ENCODE results near the gene LDLRAD3. TPM values are rescaled to one million over a fixed set of nuclear protein-coding genes. Genes with fewer than 3 reads are reported as not detected.

The LDLRAD3 gene
- total RNA-seq, 1 donor from 2014 or later: 7.7 TPM

DNA sequence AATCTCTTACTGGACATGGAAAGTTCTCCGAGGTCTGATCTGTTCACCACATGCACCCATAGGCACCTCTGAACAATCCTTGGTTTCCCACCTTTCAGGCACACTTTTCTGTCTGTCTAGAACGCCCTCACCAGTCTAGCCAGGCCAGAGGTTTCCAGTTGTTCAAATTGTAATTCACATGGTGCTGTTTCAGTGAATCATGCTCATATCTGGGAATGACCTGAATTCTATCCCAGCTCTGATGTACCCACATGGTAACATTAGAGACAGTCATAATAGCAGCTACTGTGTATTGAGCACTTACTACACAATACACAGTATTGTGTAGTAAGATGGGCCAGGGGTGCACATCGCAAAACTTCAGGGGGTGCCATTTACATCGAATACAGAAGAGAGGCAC is 207.1 kb downstream of the LDLRAD3 start:
- Histone ChIP-seq H3K9me3 (no peaks in the 10 kb centered on the region), H3K36me3 (no peaks in the 10 kb centered on the region), H3K27ac (no peak overlapping the region), H3K4me1 (peaks cover 22% of the 10 kb centered on the region), H3K27me3 (ENCODE audit: low read depth) (no peaks in the 10 kb centered on the region), H3K4me3 (no peak overlapping the region)
- intact Hi-C loops (cut with DNase I): no loop called here
- no peak for DNase-seq
- TF ChIP-seq CTCF (IDR thresholded peaks at IDR 0.05): no peak
- no peak for ATAC-seq

GRCh38 chr11:36151933-36152580 is 208.2 kb downstream of the LDLRAD3 start:
- Histone ChIP-seq H3K27me3 (ENCODE audit: low read depth) (no peaks in the 10 kb centered on the region), H3K36me3 (no peaks in the 10 kb centered on the region), H3K27ac (no peak overlapping the region), H3K4me1 (peaks cover 27% of the 10 kb centered on the region), H3K9me3 (no peaks in the 10 kb centered on the region), H3K4me3 (no peak overlapping the region)
- DNase-seq (no peak), ATAC-seq (no peak)
- TF ChIP-seq CTCF (IDR thresholded peaks at IDR 0.05): no peak
- intact Hi-C loops (cut with DNase I): no loop called here

- Histone ChIP-seq H3K27me3 (ENCODE audit: low read depth) (no peaks in the 10 kb centered on the region), H3K4me3 (no peak overlapping the region), H3K27ac (no peak overlapping the region), H3K36me3 (no peaks in the 10 kb centered on the region), H3K4me1 (peaks cover 27% of the 10 kb centered on the region), H3K9me3 (no peaks in the 10 kb centered on the region)
- no peak for ATAC-seq
- TF ChIP-seq CTCF (IDR thresholded peaks at IDR 0.05): no peak
- DNase-seq: no peak
- intact Hi-C loops (cut with DNase I): no loop called here
These were observed 209.7 kb downstream of the LDLRAD3 start for GRCh38 chr11:36153551-36153950.

DNA sequence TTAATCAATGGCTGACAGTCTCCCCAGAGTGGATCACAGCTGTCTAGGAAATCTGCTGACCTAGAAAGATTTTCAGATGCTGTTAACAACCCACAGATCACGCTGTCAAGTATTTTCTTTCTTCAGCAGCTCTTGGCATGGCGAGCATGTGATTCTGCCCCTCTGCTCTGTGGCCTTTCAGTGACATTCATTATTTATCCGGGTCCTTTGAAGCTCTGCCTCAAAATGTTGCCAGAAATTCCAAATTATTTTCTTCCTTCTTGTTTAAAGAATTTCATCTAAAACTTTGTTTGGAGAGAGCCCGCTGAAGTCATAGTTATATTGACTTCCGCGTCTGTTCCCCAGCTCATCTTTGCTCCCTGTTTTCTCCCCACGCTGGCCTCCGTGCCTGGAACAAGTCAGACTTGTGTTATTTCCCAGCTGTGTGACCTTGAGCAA is 211.3 kb downstream of the LDLRAD3 start:
- no peaks in the 10 kb centered on the region for H3K36me3 ChIP-seq
- no peaks in the 10 kb centered on the region for H3K27me3 ChIP-seq (ENCODE audit: low read depth)
- H3K27ac ChIP-seq: no peak overlapping the region
- no peak for TF ChIP-seq CTCF (IDR thresholded peaks at IDR 0.05)
- intact Hi-C loops (cut with DNase I): no loop called here
- H3K9me3 ChIP-seq: no peaks in the 10 kb centered on the region
- ATAC-seq: no peak
- peaks cover 19% of the 10 kb centered on the region for H3K4me1 ChIP-seq
- H3K4me3 ChIP-seq: no peak overlapping the region
- DNase-seq: no peak

DNA sequence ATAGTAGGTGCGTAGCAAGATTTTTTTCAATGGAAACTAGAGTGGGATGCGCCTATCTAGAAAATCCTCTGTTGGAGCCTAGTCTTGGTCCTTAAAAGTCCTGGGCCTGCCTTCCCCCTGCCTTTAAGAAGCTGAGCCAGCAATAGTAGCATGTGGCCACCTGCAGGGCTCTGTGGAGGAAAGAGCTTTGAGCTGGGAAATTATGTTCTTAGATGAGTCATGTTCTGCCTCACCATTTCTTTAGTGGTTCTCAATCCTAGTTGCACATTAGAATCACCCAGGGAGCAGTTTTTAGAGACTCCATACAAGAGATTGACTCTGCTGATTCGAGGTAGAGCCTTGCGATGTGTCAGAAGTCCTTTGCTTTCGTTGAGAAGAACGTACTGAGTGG is 211.9 kb downstream of the LDLRAD3 start:
- Histone ChIP-seq H3K27me3 (ENCODE audit: low read depth) (no peaks in the 10 kb centered on the region), H3K4me3 (no peak overlapping the region), H3K4me1 (peaks cover 18% of the 10 kb centered on the region), H3K36me3 (no peaks in the 10 kb centered on the region), H3K27ac (no peak overlapping the region), H3K9me3 (no peaks in the 10 kb centered on the region)
- no peak for ATAC-seq
- TF ChIP-seq CTCF (IDR thresholded peaks at IDR 0.05): no peak
- no peak for DNase-seq
- intact Hi-C loops (cut with DNase I): no loop called here

Measured in lower lobe of right lung (tissue), 2 donors.